ENCODE measurements around the gene ZNF385C. TPM values are rescaled to one million over a fixed set of nuclear protein-coding genes. Genes with fewer than 3 reads are reported as not detected.

ZNF385C gene
- total RNA-seq, 1 experiment from 2014 or later, result not detected

DNA sequence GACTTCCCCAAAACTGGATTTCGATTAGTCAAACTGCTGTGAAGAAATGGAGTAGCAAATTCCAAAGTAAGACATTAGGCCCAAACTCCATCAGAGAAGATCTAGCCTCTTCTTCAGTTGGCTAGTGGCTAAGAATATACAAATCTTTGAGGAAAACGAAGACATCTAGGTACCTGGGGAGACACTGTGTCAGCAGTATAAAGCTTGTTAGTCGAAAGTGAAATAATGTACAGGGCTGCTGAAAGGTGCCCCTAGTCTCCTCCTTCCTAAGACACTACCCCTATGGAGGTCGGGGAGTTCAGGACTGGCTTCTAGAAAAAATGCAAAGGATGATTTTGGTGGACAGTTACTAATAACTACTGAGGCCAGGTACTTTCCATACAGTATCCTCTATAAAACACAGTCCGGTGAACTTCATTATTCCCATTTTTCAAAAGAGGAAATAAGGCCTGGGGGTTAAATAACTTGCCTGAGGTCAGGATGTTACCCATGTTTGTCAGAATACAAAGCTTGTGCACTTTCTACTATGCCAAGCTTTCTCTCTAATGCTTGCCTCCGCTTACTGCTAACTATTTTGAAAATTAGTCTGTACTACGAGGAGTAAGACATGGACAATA, 96.0 kb downstream of the ZNF385C start:
- H3K4me2 ChIP-seq (ENCODE audit: low read depth, low read length, poor library complexity, severe bottlenecking), result no peak overlapping the region
- H3K27ac ChIP-seq (ENCODE audit: low read length), result peak overlapping the region; percentile 65
- no peaks in the 10 kb centered on the region for H3K27me3 ChIP-seq (ENCODE audit: low read length)
- H3K36me3 ChIP-seq (ENCODE audit: insufficient read depth, low read length), result peaks cover 35% of the 10 kb centered on the region
- no peak overlapping the region for H2AFZ ChIP-seq (ENCODE audit: low read length)
- peaks cover 69% of the 10 kb centered on the region for H3K79me2 ChIP-seq (ENCODE audit: low read length)
- H4K20me1 ChIP-seq (ENCODE audit: insufficient read depth, low read depth, low read length), result 0 out of 2 replicates have a peak, but pooled peaks cover 2% of the 10 kb centered on the region
- DNase-seq, result no peak
- no peak overlapping the region for H3K9ac ChIP-seq (ENCODE audit: low read length)
- peaks cover 71% of the 10 kb centered on the region for H3K4me1 ChIP-seq (ENCODE audit: low read length)
- H3K4me3 ChIP-seq (ENCODE audit: low read length), result no peak overlapping the region
- no peaks in the 10 kb centered on the region for H3K9me2 ChIP-seq (replicated peaks; ENCODE audit: insufficient read depth, low read length)
- no peaks in the 10 kb centered on the region for H3K9me3 ChIP-seq (ENCODE audit: low read length)

DNA sequence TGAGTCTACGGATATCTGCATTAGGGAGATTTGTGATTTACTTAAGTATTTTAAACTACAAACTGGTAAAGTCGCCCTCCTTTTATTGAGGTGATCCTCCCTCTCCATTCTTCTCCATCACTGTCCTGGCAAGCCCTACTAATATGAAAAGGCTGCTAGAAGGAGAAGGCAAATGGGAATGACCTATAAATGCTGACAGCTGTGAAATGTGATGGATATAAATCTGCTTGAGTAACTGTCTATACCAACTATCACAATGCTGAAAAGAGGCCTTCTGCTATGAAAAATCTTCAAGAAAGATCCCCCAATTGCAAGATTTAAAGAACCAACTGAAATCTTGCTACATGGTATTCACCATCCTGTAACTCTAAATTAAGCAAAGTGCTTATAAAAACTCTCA, 96.5 kb downstream of the ZNF385C start:
- H3K36me3 ChIP-seq (ENCODE audit: insufficient read depth, low read length), result peaks cover 40% of the 10 kb centered on the region
- H3K4me3 ChIP-seq (ENCODE audit: low read length), result no peak overlapping the region
- no peaks in the 10 kb centered on the region for H3K27me3 ChIP-seq (ENCODE audit: low read length)
- H3K4me1 ChIP-seq (ENCODE audit: low read length), result peaks cover 77% of the 10 kb centered on the region
- H3K4me2 ChIP-seq (ENCODE audit: low read depth, low read length, poor library complexity, severe bottlenecking), result no peak overlapping the region
- no peak overlapping the region for H3K9ac ChIP-seq (ENCODE audit: low read length)
- H4K20me1 ChIP-seq (ENCODE audit: insufficient read depth, low read depth, low read length), result no peaks in the 10 kb centered on the region
- H3K79me2 ChIP-seq (ENCODE audit: low read length), result peaks cover 66% of the 10 kb centered on the region
- no peak overlapping the region for H2AFZ ChIP-seq (ENCODE audit: low read length)
- no peak for DNase-seq
- no peaks in the 10 kb centered on the region for H3K9me2 ChIP-seq (replicated peaks; ENCODE audit: insufficient read depth, low read length)
- peak overlapping the region; percentile 65 for H3K27ac ChIP-seq (ENCODE audit: low read length)
- H3K9me3 ChIP-seq (ENCODE audit: low read length), result no peaks in the 10 kb centered on the region

DNA sequence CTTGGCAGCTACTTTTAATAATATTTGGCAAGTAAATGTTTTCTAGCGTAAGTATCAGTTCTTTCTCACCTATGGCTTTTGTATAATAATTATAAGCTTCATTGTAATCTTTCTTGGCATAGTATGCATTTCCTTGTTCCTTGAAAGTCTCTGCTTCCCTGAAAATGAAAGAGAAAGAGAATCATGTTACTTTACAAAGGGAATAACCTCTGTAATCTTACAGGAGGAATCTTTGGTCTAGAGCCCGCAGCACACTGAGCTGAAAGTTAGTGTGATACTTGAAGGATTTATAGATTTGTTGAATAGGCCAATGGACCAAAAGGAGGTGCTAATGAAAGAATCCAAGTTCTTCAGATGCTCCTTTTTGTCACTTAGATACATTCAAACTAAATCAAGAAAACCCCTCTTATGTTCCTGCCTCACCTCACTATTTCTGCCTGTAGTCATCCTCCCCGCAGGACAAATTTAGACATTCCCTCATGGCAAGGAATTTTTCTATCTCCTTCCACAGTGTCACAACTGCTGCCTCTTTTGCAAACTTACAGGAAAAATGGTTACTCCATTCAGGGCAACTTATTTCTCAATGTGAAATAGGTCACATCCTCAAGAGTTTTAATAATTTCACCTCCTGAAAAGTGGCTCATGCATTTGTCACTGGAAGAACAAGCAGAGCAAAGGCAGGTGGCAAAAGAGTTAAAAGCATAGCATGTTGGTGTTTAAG, 97.7 kb downstream of the ZNF385C start:
- Histone ChIP-seq H2AFZ (ENCODE audit: low read length) (no peak overlapping the region), H3K9me2 (replicated peaks; ENCODE audit: insufficient read depth, low read length) (no peaks in the 10 kb centered on the region), H3K4me3 (ENCODE audit: low read length) (no peak overlapping the region), H4K20me1 (ENCODE audit: insufficient read depth, low read depth, low read length) (no peaks in the 10 kb centered on the region), H3K4me2 (ENCODE audit: low read depth, low read length, poor library complexity, severe bottlenecking) (no peak overlapping the region), H3K4me1 (ENCODE audit: low read length) (peaks cover 88% of the 10 kb centered on the region), H3K9ac (ENCODE audit: low read length) (no peak overlapping the region), H3K27me3 (ENCODE audit: low read length) (no peaks in the 10 kb centered on the region), H3K79me2 (ENCODE audit: low read length) (peaks cover 57% of the 10 kb centered on the region), H3K36me3 (ENCODE audit: insufficient read depth, low read length) (peaks cover 42% of the 10 kb centered on the region), H3K9me3 (ENCODE audit: low read length) (no peaks in the 10 kb centered on the region), H3K27ac (ENCODE audit: low read length) (peak overlapping the region; percentile 65)
- no peak for DNase-seq

GRCh38 chr17:41998497-41998896, 99.8 kb downstream of the ZNF385C start:
- peaks cover 54% of the 10 kb centered on the region for H3K36me3 ChIP-seq (ENCODE audit: insufficient read depth, low read length)
- no peaks in the 10 kb centered on the region for H3K9me3 ChIP-seq (ENCODE audit: low read length)
- H3K4me3 ChIP-seq (ENCODE audit: low read length), result peak overlapping the region; percentile 11; the same call in 1 of the 2 replicates
- peak overlapping the region; percentile 8 for H3K9ac ChIP-seq (ENCODE audit: low read length)
- H2AFZ ChIP-seq (ENCODE audit: low read length), result no peak overlapping the region
- H3K4me2 ChIP-seq (ENCODE audit: low read depth, low read length, poor library complexity, severe bottlenecking), result peak overlapping the region; percentile 51
- H3K27ac ChIP-seq (ENCODE audit: low read length), result peak overlapping the region; percentile 94
- H3K4me1 ChIP-seq (ENCODE audit: low read length), result peaks cover 83% of the 10 kb centered on the region
- H3K9me2 ChIP-seq (replicated peaks; ENCODE audit: insufficient read depth, low read length), result no peaks in the 10 kb centered on the region
- peaks cover 49% of the 10 kb centered on the region for H3K79me2 ChIP-seq (ENCODE audit: low read length)
- H4K20me1 ChIP-seq (ENCODE audit: insufficient read depth, low read depth, low read length), result no peaks in the 10 kb centered on the region
- DNase-seq, result no peak
- H3K27me3 ChIP-seq (ENCODE audit: low read length), result no peaks in the 10 kb centered on the region

DNA sequence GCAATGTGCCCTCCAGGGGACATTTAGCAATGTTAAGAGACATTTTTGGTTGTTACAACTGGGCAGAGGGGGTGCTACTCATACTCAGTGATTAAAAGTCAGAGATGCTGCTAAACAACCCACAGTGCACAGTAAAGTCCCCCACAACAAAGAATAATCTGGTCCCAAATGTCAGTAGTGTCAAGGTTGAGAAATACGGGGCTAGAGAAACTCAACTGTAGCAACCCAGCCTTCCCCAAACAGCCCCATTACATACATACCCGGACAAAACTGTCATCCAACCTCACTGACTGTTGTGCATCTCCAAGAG, 101.5 kb downstream of the ZNF385C start:
- Histone ChIP-seq H3K4me3 (ENCODE audit: low read length) (peak overlapping the region; percentile 12; the same call in 1 of the 2 replicates), H2AFZ (ENCODE audit: low read length) (no peak overlapping the region), H3K9ac (ENCODE audit: low read length) (peak overlapping the region; percentile 40), H3K9me3 (ENCODE audit: low read length) (no peaks in the 10 kb centered on the region), H4K20me1 (ENCODE audit: insufficient read depth, low read depth, low read length) (no peaks in the 10 kb centered on the region), H3K4me1 (ENCODE audit: low read length) (peaks cover 66% of the 10 kb centered on the region), H3K4me2 (ENCODE audit: low read depth, low read length, poor library complexity, severe bottlenecking) (peak overlapping the region; percentile 51), H3K9me2 (replicated peaks; ENCODE audit: insufficient read depth, low read length) (no peaks in the 10 kb centered on the region), H3K27me3 (ENCODE audit: low read length) (no peaks in the 10 kb centered on the region), H3K36me3 (ENCODE audit: insufficient read depth, low read length) (peaks cover 45% of the 10 kb centered on the region), H3K27ac (ENCODE audit: low read length) (peak overlapping the region; percentile 94), H3K79me2 (ENCODE audit: low read length) (peaks cover 38% of the 10 kb centered on the region)
- no peak for DNase-seq

DNA sequence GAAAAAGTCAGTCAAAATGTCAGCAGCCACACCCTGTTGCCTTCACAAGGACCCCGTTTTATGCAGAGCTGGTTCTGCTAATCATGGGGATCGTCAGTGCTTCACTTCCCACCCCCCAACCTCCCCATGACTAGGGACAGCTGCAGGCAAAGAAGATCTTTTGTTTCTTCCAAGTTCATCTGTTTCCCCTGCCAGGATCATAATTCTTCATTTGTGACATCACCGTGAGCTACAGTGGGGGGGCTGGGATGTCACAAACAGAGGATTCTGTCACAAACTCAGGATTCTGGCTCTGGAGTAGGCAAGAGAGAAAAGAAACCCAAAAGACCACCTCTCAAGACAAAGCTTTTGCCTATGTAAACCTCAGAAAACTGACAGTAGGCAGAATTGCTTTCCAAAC, 105.7 kb downstream of the ZNF385C start:
- Histone ChIP-seq H3K9ac (ENCODE audit: low read length) (no peak overlapping the region), H3K9me3 (ENCODE audit: low read length) (no peaks in the 10 kb centered on the region), H4K20me1 (ENCODE audit: insufficient read depth, low read depth, low read length) (no peaks in the 10 kb centered on the region), H2AFZ (ENCODE audit: low read length) (no peak overlapping the region), H3K79me2 (ENCODE audit: low read length) (peaks cover 26% of the 10 kb centered on the region), H3K27ac (ENCODE audit: low read length) (no peak overlapping the region), H3K4me1 (ENCODE audit: low read length) (peaks cover 31% of the 10 kb centered on the region), H3K4me3 (ENCODE audit: low read length) (no peak overlapping the region), H3K27me3 (ENCODE audit: low read length) (no peaks in the 10 kb centered on the region), H3K36me3 (ENCODE audit: insufficient read depth, low read length) (peaks cover 67% of the 10 kb centered on the region), H3K9me2 (replicated peaks; ENCODE audit: insufficient read depth, low read length) (no peaks in the 10 kb centered on the region), H3K4me2 (ENCODE audit: low read depth, low read length, poor library complexity, severe bottlenecking) (no peak overlapping the region)
- DNase-seq, result no peak

- no peaks in the 10 kb centered on the region for H4K20me1 ChIP-seq (ENCODE audit: insufficient read depth, low read depth, low read length)
- H3K4me3 ChIP-seq (ENCODE audit: low read length), result no peak overlapping the region
- no peaks in the 10 kb centered on the region for H3K9me3 ChIP-seq (ENCODE audit: low read length)
- DNase-seq, result no peak
- peaks cover 77% of the 10 kb centered on the region for H3K36me3 ChIP-seq (ENCODE audit: insufficient read depth, low read length)
- no peaks in the 10 kb centered on the region for H3K9me2 ChIP-seq (replicated peaks; ENCODE audit: insufficient read depth, low read length)
- peaks cover 15% of the 10 kb centered on the region for H3K79me2 ChIP-seq (ENCODE audit: low read length)
- H3K4me1 ChIP-seq (ENCODE audit: low read length), result peaks cover 11% of the 10 kb centered on the region
- H3K9ac ChIP-seq (ENCODE audit: low read length), result no peak overlapping the region
- no peak overlapping the region for H2AFZ ChIP-seq (ENCODE audit: low read length)
- no peaks in the 10 kb centered on the region for H3K27me3 ChIP-seq (ENCODE audit: low read length)
- H3K4me2 ChIP-seq (ENCODE audit: low read depth, low read length, poor library complexity, severe bottlenecking), result no peak overlapping the region
- H3K27ac ChIP-seq (ENCODE audit: low read length), result peak overlapping the region; percentile 31; the same call in 1 of the 2 replicates
These were observed 108.4 kb downstream of the ZNF385C start for GRCh38 chr17:41989702-41990419.

DNA sequence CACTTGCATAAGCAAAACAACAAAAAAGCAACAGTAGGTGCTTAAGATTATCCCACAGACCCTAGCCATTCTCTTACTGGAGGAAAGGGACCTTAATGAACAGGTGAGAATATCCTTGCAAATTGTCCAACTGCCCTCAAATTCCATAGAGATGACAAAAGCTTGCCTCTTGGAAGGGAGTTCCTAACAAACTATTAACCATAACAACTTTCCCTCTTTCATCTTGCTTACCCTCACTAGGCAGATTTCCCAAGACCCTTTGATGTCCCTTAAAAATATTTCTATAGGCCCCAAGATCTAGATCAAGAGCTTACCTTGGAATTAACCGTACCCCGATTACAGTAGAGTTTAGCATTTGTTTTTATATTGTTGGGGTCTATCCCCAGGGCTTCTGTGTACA, 109.9 kb downstream of the ZNF385C start:
- Histone ChIP-seq H2AFZ (ENCODE audit: low read length) (no peak overlapping the region), H3K27ac (ENCODE audit: low read length) (peak overlapping the region; percentile 39; the same call in 1 of the 2 replicates), H4K20me1 (ENCODE audit: insufficient read depth, low read depth, low read length) (no peaks in the 10 kb centered on the region), H3K9me2 (replicated peaks; ENCODE audit: insufficient read depth, low read length) (no peaks in the 10 kb centered on the region), H3K79me2 (ENCODE audit: low read length) (peaks cover 8% of the 10 kb centered on the region; the same call in 1 of the 2 replicates), H3K9me3 (ENCODE audit: low read length) (no peaks in the 10 kb centered on the region), H3K36me3 (ENCODE audit: insufficient read depth, low read length) (peaks cover 70% of the 10 kb centered on the region), H3K4me1 (ENCODE audit: low read length) (peaks cover 15% of the 10 kb centered on the region), H3K4me2 (ENCODE audit: low read depth, low read length, poor library complexity, severe bottlenecking) (no peak overlapping the region), H3K4me3 (ENCODE audit: low read length) (no peak overlapping the region), H3K9ac (ENCODE audit: low read length) (no peak overlapping the region), H3K27me3 (ENCODE audit: low read length) (no peaks in the 10 kb centered on the region)
- DNase-seq, result no peak

Data from Karpas-422 (cell line).